ENCODE data around the gene VSIR.

Gene VSIR

GRCh38 chr10:71724539-71724938 is 48.8 kb downstream of the VSIR start:
- no peak overlapping the region for H3K4me3 ChIP-seq (ENCODE audit: low read depth, low read length)
- no peak for TF ChIP-seq CTCF (IDR thresholded peaks at IDR 0.05; ENCODE audit: low read depth, low read length)

GRCh38 chr10:71723311-71723710 is 50.0 kb downstream of the VSIR start:
- no peak for TF ChIP-seq CTCF (IDR thresholded peaks at IDR 0.05; ENCODE audit: low read depth, low read length)
- no peak overlapping the region for H3K4me3 ChIP-seq (ENCODE audit: low read depth, low read length)

GRCh38 chr10:71722849-71723248 is 50.5 kb downstream of the VSIR start:
- no peak overlapping the region for H3K4me3 ChIP-seq (ENCODE audit: low read depth, low read length)
- no peak for TF ChIP-seq CTCF (IDR thresholded peaks at IDR 0.05; ENCODE audit: low read depth, low read length)

GRCh38 chr10:71721313-71721712 is 52.0 kb downstream of the VSIR start:
- no peak for TF ChIP-seq CTCF (IDR thresholded peaks at IDR 0.05; ENCODE audit: low read depth, low read length)
- no peak overlapping the region for H3K4me3 ChIP-seq (ENCODE audit: low read depth, low read length)

GRCh38 chr10:71720288-71720687 is 53.0 kb downstream of the VSIR start:
- TF ChIP-seq CTCF (IDR thresholded peaks at IDR 0.05; ENCODE audit: low read depth, low read length), result no peak
- no peak overlapping the region for H3K4me3 ChIP-seq (ENCODE audit: low read depth, low read length)

- H3K4me3 ChIP-seq (ENCODE audit: low read depth, low read length), result no peak within 1 kb of the TSS
- TF ChIP-seq CTCF (IDR thresholded peaks at IDR 0.05; ENCODE audit: low read depth, low read length), result no peak
Measured at GRCh38 chr10:71719464-71720201, 53.7 kb downstream of the VSIR start, which contains the start of gene C10orf105. Gene C10orf105, minus strand, starts transcription at chr10:71719778. Its CDS starts 3,441 bp downstream, at chr10:71716337.

GRCh38 chr10:71719042-71719441 is 54.3 kb downstream of the VSIR start:
- H3K4me3 ChIP-seq (ENCODE audit: low read depth, low read length), result no peak overlapping the region

More at GRCh38 chr10:71719042-71719441, 54.3 kb downstream of the VSIR start:
- TF ChIP-seq CTCF (IDR thresholded peaks at IDR 0.05; ENCODE audit: low read depth, low read length), result no peak

All from WI38 (cell line).